GM21367 (cell line): Measurements from ENCODE around the gene DUSP7.
"Not testable (repeated sequence)": the region's sequence is repeated elsewhere in the genome, so short reads cannot be mapped to it uniquely, and the experiment has no call there.

Experiments used
- ATAC-seq: cut with Tn5 transposase; IDR thresholded peaks from one replicate; pipeline ENCODE4 v1.9.1; 2021; ENCODE audit not compliant: unreplicated experiment

The DUSP7 gene

GRCh38 chr3:52049503-52049902 lies 6.9 kb downstream of the DUSP7 start:
- no peak for ATAC-seq

GRCh38 chr3:52047295-52047960 lies 8.9 kb downstream of the DUSP7 start:
- no peak for ATAC-seq

GRCh38 chr3:52046902-52047239 lies 9.5 kb downstream of the DUSP7 start:
- ATAC-seq = no peak

- ATAC-seq = no peak
Observed at GRCh38 chr3:52046186-52046901, 10.0 kb downstream of the DUSP7 start.

GRCh38 chr3:52044869-52045619 lies 11.3 kb downstream of the DUSP7 start:
- no peak for ATAC-seq

GRCh38 chr3:52043750-52044149 lies 12.6 kb downstream of the DUSP7 start:
- ATAC-seq = no peak

GRCh38 chr3:52043039-52043438 lies 13.3 kb downstream of the DUSP7 start:
- not testable (repeated sequence) for ATAC-seq

- no peak for ATAC-seq
Observed at GRCh38 chr3:52041118-52041731, 15.1 kb downstream of the DUSP7 start.

- no peak for ATAC-seq
Observed at GRCh38 chr3:52040600-52040999, 15.8 kb downstream of the DUSP7 start.

- ATAC-seq = no peak
Observed at GRCh38 chr3:52039846-52040245, 16.5 kb downstream of the DUSP7 start.

- ATAC-seq = no peak
Observed at GRCh38 chr3:52039426-52039825, 16.9 kb downstream of the DUSP7 start.

GRCh38 chr3:52038227-52038626 lies 18.1 kb downstream of the DUSP7 start:
- ATAC-seq = no peak

GRCh38 chr3:52037291-52037690 lies 19.1 kb downstream of the DUSP7 start:
- no peak for ATAC-seq

GRCh38 chr3:52036829-52037228 lies 19.5 kb downstream of the DUSP7 start:
- no peak for ATAC-seq

- peak; percentile 41 for ATAC-seq
Observed at GRCh38 chr3:52036222-52036694, 20.1 kb downstream of the DUSP7 start.

GRCh38 chr3:52034651-52035050 lies 21.7 kb downstream of the DUSP7 start:
- ATAC-seq = no peak

GRCh38 chr3:52034212-52034611 lies 22.2 kb downstream of the DUSP7 start:
- no peak for ATAC-seq

- not testable (repeated sequence) for ATAC-seq
Observed at GRCh38 chr3:52033748-52034147, 22.6 kb downstream of the DUSP7 start.

- ATAC-seq = no peak
Observed at GRCh38 chr3:52032702-52033408, 23.5 kb downstream of the DUSP7 start.

- ATAC-seq = no peak
Observed at GRCh38 chr3:52031896-52032295, 24.5 kb downstream of the DUSP7 start.
